HG02884 (cell line): ENCODE results near the gene TTC7B.

Experiments used
- ATAC-seq: cut with Tn5 transposase; IDR thresholded peaks from one replicate; pipeline ENCODE4 v1.9.1; 2021; ENCODE audit warnings: mild to moderate bottlenecking, moderate library complexity; ENCODE audit not compliant: unreplicated experiment

Gene TTC7B

GRCh38 chr14:90500665-90501370 lies 315.4 kb downstream of the TTC7B start:
- no peak for ATAC-seq

- ATAC-seq, result no peak
Measured at GRCh38 chr14:90499908-90500664, 316.1 kb downstream of the TTC7B start.

GRCh38 chr14:90499121-90499520 lies 317.1 kb downstream of the TTC7B start:
- ATAC-seq, result no peak

GRCh38 chr14:90498198-90498597 lies 318.0 kb downstream of the TTC7B start:
- ATAC-seq, result no peak

- no peak for ATAC-seq
Measured at GRCh38 chr14:90496379-90496778, 319.9 kb downstream of the TTC7B start.

GRCh38 chr14:90495357-90496276 lies 320.6 kb downstream of the TTC7B start:
- ATAC-seq, result no peak

GRCh38 chr14:90491911-90492531 lies 324.2 kb downstream of the TTC7B start:
- no peak for ATAC-seq

GRCh38 chr14:90491221-90491885 lies 324.9 kb downstream of the TTC7B start:
- ATAC-seq, result no peak

GRCh38 chr14:90490720-90491050 lies 325.5 kb downstream of the TTC7B start:
- ATAC-seq, result no peak

GRCh38 chr14:90489916-90490719 lies 326.1 kb downstream of the TTC7B start:
- no peak for ATAC-seq

GRCh38 chr14:90489306-90489705 lies 326.9 kb downstream of the TTC7B start:
- ATAC-seq, result no peak

GRCh38 chr14:90488256-90488655 lies 328.0 kb downstream of the TTC7B start:
- ATAC-seq, result no peak

- ATAC-seq, result no peak
Measured at GRCh38 chr14:90487462-90487861, 328.8 kb downstream of the TTC7B start.

- no peak for ATAC-seq
Measured at GRCh38 chr14:90487031-90487430, 329.2 kb downstream of the TTC7B start.

GRCh38 chr14:90484291-90484690 lies 331.9 kb downstream of the TTC7B start:
- no peak for ATAC-seq

- no peak for ATAC-seq
Measured at GRCh38 chr14:90483571-90483974, 332.7 kb downstream of the TTC7B start.

GRCh38 chr14:90483117-90483516 lies 333.1 kb downstream of the TTC7B start:
- no peak for ATAC-seq

GRCh38 chr14:90475298-90475697 lies 340.9 kb downstream of the TTC7B start:
- ATAC-seq, result no peak
